Activated CD4-positive, alpha-beta T cell treated with anti-CD3 and anti-CD28 coated beads for 48 hours (primary cell): ENCODE measurements around the gene RBCK1.

Source experiments
- DNase-seq: peaks from one replicate; pipeline ENCODE4 v3.0.0-alpha.2; 2020

Gene RBCK1

DNA sequence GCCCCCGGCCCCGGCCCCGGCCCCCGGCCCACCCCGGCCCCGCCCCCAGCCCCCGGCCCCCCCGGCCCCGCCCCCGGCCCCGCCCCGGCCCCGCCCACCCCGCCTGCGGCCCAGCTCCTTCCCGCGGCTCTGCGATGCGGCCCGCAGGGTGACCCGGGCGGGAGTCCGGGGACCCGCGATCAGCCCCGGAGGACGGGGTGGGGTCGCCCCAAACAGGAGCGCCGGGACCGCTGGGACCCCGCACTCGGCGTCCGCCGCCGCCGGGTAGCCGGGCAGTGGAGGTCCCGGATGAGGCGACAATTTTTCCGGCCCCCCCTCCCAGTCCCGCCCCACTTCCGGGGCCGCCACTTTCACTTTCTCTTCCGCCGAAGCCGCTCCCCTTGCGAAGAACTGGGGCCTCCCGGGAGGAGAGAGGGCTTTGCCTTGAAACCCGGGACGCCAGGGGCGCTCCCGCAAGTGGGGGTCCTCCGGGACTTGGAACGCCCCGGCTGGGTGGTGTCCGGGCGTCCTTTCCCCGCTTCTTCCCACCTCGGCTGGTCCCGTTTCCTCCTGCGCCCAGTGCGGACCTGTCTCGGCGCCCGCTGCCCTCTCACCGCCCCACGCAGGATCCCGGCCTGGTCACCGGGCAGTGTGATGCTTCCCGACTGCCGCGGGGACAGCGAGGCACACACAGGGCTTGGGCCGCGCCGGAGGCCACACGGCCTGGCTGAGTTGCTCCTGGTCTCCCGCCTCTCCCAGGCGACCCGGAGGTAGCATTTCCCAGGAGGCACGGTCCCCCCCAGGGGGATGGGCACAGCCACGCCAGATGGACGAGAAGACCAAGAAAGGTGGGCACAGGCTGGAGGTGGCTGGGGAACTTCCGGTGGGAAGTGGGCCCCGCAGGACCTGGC, at the start of gene RBCK1:
RBCK1 (plus strand) TSS at position 347 of the 890 bp plus-strand sequence; CDS start at position 806, 459 bp downstream.
- peak; percentile 90 for DNase-seq

DNA sequence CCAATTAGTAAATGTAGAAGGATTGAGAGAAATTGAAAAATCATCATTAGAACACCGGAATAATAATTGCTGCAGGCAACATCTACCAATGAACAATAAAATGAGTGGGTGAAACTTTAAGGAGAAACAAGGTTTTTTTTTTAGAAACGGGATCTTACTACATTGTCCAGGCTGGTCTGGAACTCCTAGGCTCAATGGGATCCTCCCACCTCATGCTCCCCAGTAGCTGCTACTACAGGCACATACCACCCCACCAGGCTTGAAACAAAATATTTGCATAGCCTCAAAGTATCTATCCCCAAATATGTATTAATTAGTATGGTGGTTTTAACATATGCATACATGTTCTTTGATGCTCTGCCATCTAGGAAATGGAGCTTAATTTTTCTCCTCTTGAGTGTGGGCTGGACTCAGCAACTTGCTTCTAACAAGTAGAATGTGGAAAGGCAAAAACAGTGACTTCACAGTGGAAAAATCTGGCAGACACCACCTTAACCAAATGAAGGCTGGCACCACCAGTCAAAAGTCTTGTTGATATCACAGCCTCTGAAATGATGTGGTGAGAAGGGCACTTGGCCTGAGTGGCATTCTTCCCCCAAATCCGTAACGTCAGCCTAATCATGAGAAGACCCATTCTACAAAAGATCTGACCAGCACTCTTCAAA, 49.1 kb upstream of the RBCK1 start:
- DNase-seq: no peak

- no peak for DNase-seq
Observed at GRCh38 chr20:361561-361960, 46.5 kb upstream of the RBCK1 start.

- peak; percentile 76 for DNase-seq
Observed at GRCh38 chr20:362271-363254, 45.5 kb upstream of the RBCK1 start.

DNA sequence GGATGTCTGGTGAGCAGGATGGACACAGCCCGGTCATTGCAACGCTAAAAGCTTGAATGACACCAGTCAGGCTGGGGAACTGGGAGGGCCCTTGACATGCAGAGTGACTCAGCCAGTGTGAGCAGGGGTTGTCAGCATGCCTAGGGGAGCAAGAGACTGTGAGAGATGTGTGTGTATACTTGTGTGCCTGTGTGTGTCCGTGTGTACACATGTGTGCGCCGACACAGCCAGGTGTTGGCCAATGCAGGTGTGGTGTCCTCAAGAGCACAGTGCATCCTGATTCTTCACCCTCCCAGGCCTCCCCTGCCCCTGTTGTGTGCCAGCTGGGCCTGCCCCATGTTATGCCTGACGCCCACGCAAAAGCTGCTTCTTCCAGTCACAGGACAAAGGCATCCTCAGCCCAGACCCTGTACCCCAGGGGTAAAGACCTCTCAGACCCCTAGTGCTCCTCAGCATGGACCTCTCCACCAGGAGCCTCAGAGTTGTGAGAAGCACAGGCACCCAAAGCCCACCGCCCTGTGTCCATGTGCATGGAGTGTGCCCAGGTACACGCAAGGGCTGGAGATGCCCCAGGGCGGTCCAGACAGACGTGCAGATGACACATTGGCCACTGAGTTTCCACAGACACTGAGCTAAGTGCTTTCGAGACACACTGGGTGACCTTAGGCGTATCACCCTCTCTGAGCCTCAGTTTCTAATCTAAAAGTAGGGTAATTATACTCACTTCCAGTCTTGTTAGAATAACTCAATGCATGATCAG, 44.6 kb upstream of the RBCK1 start:
- peak; percentile 28 for DNase-seq

- DNase-seq: peak; percentile 31
Observed at GRCh38 chr20:364905-365794, 42.9 kb upstream of the RBCK1 start.

DNA sequence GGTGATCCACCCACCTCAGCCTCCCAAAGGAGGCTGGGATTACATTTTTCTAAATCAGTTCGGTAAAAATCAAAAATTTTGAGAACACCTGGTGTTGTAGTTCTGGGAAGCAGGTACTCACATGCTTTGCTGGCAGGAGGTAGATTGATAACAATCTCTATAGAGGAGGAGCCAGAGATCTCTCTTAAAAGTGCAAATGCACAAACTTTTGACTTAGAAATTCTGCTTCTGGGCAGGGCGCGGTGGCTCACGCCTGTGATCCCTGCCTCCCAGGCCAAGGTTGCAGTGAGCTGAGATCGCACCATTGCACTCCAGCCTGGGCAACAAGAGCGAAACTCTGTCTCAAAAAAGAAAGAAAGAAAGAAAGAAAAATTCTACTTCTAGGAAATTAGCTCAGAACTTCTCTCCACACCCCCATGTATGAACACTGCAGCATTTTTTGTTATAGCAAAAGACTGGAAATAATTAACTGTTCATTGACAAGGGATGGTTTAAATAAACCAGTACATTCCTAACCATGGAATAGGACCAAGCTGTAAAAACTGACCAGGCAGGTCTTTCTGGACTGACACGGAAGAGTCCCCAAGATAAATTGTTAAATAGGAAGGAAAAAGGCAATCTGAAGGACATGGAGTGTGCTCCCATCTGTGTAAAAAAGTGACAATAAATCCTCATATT, 41.9 kb upstream of the RBCK1 start:
- DNase-seq: no peak

GRCh38 chr20:366719-367485, 41.2 kb upstream of the RBCK1 start:
- no peak for DNase-seq

DNA sequence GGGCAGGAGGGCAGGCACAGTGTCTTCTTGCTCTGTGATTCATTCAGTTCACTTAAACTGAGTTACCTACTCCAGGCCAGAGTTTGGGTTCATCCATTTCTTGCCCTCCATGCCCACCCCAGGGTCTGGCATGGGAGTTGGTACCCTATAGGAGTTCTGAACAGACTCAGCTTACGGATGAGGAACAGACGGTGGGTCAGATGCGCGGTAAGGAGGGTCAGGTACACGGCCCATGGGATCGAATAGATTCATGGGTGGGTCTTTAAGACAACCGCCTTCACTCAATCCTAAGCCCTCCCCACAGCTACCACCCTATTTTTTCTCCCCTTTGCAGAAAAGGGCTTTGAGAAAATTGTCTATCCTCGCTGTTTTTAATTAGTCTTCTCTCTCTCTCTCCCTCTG, 40.6 kb upstream of the RBCK1 start:
- no peak for DNase-seq

DNA sequence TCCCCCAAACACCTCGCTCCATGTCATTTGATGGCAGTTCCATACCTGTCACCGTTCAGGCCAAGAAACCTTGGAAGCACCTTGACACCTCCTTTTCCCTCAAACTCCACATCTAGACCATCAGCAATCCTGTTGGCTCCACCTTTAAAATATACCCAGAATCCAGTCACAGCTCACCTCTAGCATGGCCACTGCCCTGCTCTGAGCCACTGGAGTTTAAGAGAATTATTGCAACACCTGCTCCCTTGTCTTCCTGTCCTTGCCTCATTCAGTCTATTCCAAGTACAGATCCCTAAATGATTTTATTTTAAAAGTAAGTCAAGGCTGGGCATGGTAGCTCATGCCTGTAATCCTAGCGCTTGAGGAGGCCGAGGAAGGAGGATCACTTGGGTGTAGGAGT, 39.2 kb upstream of the RBCK1 start:
- no peak for DNase-seq

DNA sequence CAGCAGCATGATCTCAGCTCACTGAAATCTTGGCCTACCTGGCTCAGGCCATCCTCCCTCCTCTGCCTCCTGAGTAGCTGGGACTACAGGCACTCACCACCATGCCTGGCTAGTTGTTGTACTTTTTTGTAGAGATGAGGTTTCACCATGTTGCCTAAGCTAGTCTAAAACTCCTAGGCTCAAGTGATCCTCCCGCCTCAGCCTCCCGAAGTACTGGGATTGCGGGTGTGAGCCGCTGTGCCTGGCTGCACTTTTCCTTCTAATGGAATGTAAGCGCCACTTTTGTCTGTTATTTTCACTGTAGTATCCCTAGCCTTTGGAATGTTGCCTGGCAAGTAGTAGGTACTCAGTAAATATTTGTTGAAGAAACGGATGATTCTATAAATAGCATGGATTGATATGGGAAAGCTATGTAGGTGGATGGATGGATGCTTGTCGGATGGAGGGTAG, 37.9 kb upstream of the RBCK1 start:
- DNase-seq: no peak

DNA sequence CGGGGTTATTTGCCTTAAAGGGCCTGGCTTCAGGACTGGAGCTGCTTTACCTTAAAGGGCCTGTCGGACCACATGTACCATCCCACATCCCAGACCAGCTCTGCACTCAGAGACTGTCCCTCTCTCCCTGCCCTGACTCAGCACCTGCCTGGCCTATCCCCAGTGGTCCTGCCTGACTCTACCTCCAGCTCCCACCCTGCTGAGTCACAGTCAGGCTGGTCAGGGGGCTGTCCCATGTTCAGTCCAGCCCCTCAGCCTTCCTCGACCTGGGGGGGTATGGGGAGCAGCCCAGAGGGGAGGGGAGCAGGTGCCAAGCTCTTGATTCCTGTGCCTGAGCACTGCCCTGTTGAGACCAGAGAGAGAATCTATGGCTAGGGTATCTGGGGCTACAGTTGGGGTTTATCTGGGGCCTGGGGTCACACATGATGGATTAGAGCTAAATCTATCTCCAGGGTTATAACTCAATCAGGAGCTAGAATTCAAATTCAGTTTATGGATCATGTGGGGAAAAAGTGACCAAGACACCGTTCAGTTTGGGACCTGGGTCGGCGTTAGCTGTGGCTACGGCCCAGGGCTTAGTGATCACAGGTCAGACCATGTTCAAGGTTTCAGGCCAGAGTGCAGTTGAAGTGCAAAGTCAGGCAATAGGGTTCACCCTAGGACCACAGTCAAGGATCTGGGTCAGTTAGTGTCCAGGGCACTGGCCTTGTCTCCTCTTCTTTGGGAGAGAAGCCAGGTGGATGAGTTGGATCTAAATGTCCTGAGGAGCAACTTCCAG, 36.9 kb upstream of the RBCK1 start:
- DNase-seq: no peak

DNA sequence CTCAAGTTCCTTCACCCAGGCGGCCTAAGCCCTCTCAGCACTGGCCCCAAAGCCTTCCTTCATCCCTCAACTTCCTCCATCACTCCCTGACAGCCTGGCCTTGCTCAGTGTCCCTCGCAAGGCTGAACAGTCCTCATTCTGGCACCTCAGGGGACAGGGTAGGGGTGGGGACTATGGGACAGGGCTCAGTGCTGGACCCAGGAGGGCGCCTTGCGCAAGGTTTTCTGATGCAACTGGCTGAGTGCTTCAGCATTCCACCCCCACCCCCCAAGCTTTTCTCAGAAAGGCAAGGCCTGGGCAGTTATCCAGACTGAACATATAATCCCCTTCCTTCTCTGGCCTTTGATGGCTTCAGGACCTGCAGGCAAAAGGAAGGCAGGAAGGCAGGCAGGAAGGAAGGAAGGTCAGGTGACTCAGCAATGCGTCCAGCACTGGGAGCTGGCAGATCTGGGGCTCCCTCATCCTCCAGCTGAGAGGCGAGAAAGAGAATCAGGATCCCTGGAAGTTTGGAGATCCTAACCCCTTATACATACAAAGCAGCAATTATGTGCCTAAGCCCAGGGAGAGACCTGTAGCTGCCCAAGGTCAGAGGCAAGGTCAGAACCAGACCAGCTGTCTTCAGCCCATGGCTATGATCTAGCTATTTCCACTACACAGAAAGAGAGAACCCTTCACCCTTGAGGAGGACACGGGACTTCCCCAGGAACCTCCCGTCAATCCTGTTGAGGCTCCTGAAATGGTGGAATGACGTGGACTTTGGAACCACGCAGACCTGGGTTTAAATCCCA, 36.1 kb upstream of the RBCK1 start:
- no peak for DNase-seq

- peak; percentile 46 for DNase-seq
Observed at GRCh38 chr20:372543-373082, 35.5 kb upstream of the RBCK1 start.

- DNase-seq: no peak
Observed at GRCh38 chr20:373171-373890, 34.8 kb upstream of the RBCK1 start.

DNA sequence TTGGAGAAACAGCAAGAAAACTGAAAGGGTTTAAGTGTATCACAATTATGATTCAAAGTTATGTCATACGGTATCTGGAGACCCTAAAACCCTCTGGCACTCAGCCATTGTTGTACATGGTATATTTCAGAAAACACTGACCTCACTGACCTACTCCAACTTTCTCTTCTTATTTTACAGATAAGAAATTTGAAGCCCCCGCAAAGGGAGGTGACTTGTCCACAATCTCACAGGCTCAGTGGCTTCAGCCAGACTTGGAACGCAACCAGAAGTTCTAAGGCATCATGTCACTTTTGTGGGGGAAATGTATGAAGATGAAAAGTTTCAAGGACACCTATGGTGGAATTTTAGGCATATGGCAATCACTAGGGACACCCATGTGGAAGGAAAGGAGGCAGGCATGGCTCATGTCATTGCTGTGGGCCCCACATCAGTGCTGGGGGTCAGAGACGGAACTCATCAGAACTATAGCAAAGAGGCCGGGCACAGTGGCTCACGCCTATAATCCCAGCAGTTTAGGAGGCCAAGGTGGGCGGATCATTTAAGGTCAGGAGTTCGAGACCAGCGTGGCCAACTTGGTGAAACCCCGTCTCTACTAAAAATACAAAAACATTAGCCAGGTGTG, 32.7 kb upstream of the RBCK1 start:
- no peak for DNase-seq

GRCh38 chr20:376089-376488, 32.0 kb upstream of the RBCK1 start:
- no peak for DNase-seq
